Measurements from ENCODE around the gene ZNF135.

The ZNF135 gene

DNA sequence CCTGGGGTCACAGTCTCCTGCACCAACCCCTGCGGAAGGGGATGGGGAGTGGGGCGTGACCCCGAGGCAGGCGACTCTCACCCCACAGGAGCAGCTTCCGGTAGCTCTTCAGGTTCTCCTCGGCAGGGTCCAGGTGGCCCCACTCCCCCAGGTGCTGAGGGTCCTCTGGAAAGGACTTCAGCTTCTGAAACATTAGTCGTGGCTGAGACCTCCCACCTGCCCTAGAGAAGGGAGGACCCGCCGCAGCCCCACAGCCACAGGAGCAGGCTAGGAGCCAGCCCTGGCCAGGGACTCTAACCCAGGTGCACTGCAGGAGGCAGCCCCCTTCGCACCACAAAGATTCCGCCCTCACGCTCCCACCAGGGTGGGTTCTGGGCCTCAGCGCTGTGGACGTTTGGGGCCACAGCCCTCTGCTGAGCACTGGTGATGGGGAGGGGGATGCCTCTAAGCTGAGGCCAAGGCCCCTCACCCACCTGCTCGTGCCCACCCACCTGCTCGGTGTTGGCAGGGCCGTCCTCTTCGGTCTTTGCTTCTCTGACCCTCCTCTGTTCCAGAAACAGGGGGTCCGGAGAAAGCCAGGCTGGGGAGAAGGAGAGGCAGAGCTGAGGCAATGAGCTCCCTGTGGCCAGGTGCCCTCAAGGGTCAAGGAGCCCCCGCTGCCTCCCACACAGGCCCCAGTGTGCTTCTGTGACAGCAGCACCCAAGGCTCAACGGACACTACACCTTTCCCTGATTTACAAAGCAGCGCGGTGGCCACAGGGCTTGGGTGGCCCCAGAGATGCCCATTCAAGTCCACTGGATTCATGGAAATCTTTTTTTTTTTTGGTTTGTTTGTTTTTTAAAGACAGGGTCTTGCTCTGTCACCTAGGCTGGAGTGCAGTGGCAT, 28.0 kb downstream of the ZNF135 start:
- intact Hi-C loops (cut with DNase I): no loop called here
- DNase-seq: no peak

GRCh38 chr19:58088521-58089052, 29.5 kb downstream of the ZNF135 start:
- intact Hi-C loops (cut with DNase I): no loop called here
- DNase-seq: no peak

- DNase-seq: no peak
- intact Hi-C loops (cut with DNase I): loop anchor here (10.0 kb wide), 1 partner anchor 65 kb away; the partner anchor contains the start of gene ZNF329
These were observed 30.8 kb downstream of the ZNF135 start for GRCh38 chr19:58089846-58090245.

DNA sequence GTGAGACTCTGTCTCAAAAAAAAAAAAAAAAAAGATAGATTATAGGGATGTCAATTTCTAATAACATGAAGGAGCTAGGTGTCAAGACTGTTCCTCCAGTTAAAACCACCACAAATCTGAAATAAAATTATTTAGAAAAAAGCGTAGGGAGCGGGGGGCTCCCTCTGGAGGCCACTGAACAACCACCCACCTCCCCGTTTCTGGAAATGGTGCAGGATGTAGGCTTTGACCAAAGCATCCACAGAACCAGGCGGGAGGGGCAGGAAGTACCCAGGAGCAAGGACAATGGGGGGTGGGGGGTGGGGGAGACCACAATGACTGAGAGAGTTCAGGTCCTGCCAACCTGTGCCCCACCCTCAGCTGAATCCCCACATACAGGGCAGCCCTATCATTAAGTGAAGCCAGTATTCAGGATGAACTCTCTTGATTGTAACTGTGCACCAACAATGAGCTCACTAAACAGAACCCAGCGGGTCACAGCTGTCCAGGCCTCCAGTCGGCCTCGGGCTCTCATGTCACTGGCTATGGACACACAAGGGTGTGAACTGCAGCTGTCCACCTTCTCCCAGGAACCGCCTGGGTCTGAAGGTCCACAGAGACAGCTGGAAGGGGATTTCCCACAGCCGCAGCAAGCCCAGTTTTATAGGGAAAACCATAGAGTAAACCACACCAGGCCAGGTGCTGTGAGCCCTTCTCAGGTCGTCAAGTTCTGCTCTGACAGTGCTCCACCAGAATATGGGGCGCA, 32.3 kb downstream of the ZNF135 start:
- intact Hi-C loops (cut with DNase I): loop anchor here (10.0 kb wide), 1 partner anchor 63 kb away; the partner anchor contains the start of gene ZNF329
- DNase-seq: no peak

GRCh38 chr19:58093071-58093470, 34.0 kb downstream of the ZNF135 start:
- intact Hi-C loops (cut with DNase I): loop anchor here (10.0 kb wide), 1 partner anchor 62 kb away; the partner anchor contains the start of gene ZNF329
- DNase-seq: no peak

DNA sequence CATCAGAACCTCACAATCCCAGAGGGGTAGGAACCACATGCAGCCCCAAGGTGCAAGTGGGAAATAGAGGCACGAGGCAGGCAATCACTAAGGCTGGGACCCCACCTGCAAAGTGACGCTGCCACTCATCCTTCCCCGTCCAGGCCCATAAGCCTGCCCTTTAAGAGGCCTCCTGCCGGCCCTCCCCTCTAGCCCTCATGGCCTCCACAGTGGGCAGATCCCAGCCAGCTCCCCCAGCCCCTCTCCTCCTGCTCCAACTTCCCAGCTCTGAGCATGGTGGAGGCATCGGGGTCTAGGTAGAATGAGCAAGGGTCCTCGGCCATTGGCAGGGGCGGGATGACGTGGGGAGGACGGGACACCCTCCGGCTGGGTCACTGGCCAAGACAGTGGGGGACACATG, 36.2 kb downstream of the ZNF135 start:
- intact Hi-C loops (cut with DNase I): loop anchor here (10.0 kb wide), 1 partner anchor 59 kb away; the partner anchor contains the start of gene ZNF329
- no peak for DNase-seq

- DNase-seq: no peak
- intact Hi-C loops (cut with DNase I): loop anchor here (10.0 kb wide), 1 partner anchor 58 kb away; the partner anchor contains the start of gene ZNF329
These were observed 37.8 kb downstream of the ZNF135 start for GRCh38 chr19:58096884-58097283.

DNA sequence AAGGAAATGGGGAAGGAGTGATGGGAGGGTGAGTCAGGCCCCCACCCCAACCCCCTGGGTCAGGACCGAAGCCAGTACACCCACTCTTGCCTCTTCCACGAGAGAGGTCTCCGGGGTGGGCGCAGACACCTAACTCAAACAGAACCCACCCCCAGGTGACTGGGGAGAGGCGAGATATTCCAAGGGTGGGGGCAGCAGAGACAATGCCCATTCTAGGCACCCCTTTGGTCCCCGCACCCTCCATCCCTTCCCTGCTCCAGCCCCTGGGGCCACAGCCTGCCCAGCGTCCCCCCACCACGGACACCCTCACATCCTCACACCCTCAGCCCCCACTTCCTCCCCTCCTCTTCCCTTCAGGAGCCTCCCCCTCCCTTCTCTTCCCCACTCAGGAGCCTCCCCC, 38.3 kb downstream of the ZNF135 start:
- no peak for DNase-seq
- intact Hi-C loops (cut with DNase I): loop anchor here (10.0 kb wide), 1 partner anchor 57 kb away; the partner anchor contains the start of gene ZNF329

DNA sequence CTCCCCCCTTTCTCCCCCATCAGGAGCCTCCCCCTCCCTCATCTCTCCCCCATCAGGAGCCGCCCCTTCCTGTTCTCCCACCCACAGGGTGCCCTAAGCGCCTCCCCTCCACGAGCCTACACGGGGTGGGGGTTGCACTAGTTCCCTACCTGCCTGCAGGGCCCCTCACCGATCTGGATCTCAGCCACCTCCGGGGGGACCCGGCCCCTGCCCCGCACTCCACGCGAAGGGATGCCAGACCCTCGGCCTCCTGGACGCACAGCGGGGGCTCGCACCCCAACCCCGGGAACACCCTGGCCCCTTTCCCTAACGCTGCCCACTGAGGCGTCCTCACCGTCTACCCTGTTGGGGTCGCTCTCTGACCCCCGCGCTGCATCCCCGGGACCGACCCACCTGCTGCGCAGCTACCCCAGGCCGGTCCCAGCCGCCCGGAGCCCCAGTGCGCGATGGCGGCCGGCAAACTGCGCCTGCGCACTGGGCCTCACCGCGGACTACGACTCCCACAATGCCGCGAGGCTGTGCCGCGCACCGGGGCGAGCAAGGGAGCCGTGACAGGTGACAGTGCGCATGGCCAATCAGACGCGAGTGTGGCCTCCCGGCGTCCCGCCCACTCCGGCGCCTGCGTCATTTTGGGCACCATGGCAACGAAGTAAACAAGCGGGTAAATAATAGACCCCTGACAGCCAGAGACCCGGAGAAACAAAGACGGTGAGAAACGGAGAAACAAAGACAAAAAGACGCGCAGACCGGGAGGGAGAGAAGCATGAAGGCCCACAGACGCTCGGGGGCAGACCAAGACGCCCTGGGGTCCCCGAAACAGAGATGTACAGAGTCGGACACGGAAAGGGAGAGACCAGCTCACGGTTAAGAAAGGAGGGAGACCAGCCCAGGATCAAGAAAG, 38.9 kb downstream of the ZNF135 start, which contains the start of gene ZSCAN18:
Gene ZSCAN18, minus strand, starts transcription at position 451 of the 901 bp plus-strand sequence. CDS start 7,964 bp downstream, outside the sequence.
- DNase-seq: peak; percentile 97 to 100 (median 99)
- intact Hi-C loops (cut with DNase I): loop anchor here (10.0 kb wide), 1 partner anchor 57 kb away; the partner anchor contains the start of gene ZNF329

DNA sequence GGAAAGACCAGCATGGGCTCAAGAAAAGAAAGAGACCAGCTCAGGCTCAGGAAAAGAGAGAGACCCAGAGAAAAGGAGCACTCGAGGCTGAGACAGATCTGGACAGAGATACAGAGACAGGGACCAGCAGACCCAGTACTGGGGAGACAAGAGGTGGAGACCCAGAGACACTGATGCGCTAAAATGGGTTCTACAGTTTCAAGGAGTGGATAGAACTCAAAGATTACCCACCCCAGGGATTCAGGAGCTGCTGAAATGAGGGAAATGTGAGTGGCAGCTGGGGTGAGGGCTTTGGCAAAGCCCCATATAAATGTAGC, 39.6 kb downstream of the ZNF135 start:
- intact Hi-C loops (cut with DNase I): loop anchor here (10.0 kb wide), 1 partner anchor 56 kb away; the partner anchor contains the start of gene ZNF329
- DNase-seq: no peak

GRCh38 chr19:58107778-58108545, 48.9 kb downstream of the ZNF135 start:
- intact Hi-C loops (cut with DNase I): no loop called here
- DNase-seq: no peak

DNA sequence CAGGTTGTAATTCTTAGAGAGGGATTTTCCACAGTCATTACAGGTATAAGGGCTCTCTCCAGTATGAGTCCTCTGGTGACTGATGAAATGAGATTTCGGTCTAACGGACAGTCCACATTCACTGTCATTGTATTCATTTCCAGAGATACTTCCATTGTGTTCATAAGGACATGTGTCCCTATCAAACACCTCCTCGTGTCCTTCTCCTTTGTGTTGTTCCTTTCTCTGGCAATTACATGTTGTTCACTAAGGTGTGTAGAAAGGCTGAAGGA, 49.4 kb downstream of the ZNF135 start:
- DNase-seq: no peak
- intact Hi-C loops (cut with DNase I): no loop called here

- DNase-seq: peak in 4 of 42 donors; percentile 4 to 42 (median 12)
- intact Hi-C loops (cut with DNase I): no loop called here
These were observed 58.9 kb downstream of the ZNF135 start for GRCh38 chr19:58117841-58118575.

DNA sequence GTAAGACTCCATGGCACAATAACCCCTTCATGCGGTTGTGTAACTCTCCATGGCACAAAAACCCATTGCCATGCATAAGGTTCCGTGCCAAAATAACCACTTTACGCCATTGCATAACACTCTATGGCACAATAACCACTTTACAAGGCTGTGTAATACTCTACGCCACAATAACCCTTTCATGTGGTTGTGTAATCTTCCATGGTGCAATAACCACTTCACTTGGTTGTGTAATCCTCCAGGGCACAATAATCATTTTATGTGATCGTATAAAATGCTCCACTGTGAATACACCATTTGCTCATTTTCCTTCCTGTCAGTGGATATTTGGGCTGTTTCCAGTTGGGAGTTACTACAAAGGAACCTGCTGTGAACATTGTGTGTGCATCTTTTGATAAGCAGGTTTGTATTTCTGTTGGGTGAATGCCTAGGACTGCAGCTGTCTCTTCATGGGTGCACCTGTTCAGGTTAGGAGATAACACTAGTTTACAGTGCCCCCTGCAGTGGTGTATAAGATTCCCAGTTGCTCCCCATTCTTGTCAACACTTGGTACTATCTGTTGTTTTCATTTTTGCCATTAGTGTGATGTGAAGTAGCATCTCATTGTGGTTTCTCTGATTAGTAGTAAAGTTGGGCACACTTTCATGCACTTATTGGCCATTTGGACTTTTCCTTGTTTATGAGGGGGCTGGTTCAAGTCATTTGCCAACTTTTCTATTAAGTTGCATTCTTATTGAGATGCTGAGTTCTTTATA, 60.1 kb downstream of the ZNF135 start:
- intact Hi-C loops (cut with DNase I): no loop called here

More for the DNA sequence above, 60.1 kb downstream of the ZNF135 start:
- no peak for DNase-seq

Data from head of caudate nucleus (tissue), 42 donors.